Measurements from ENCODE around the gene G6PC1. TPM values are rescaled to one million over a fixed set of nuclear protein-coding genes. Genes with fewer than 3 reads are reported as not detected.

Gene G6PC1
- total RNA-seq, 1 experiment from 2014 or later = not detected

GRCh38 chr17:42857389-42857788, 43.2 kb upstream of the G6PC1 start:
- BruUV-seq (replicated peaks) = no TSS peak
- CTCF ChIA-PET = interaction anchor here (1.2 kb wide), 1 partner anchor 72 kb away, joined by 4 read pairs; no protein-coding TSS in a partner anchor

GRCh38 chr17:42865638-42866094, 34.9 kb upstream of the G6PC1 start:
- ChIA-PET CTCF (interaction anchor here (0.7 to 0.8 kb wide), 2 partner anchors 23 to 42 kb away, joined by 3 read pairs; partner anchors contain the start of gene BECN1), POLR2A (no interaction called here)
- H3K36me3 ChIP-seq (ENCODE audit: control insufficient read depth, insufficient read depth, low read length) = no peaks in the 10 kb centered on the region
- Mint-ChIP-seq H3K9me3 (ENCODE audit: unreplicated experiment) (peaks cover 20% of the 10 kb centered on the region), H3K27ac (ENCODE audit: unreplicated experiment) (no peak overlapping the region), H3K36me3 (ENCODE audit: insufficient read depth, unreplicated experiment) (no peaks in the 10 kb centered on the region), H3K27me3 (ENCODE audit: insufficient read depth, unreplicated experiment) (no peaks in the 10 kb centered on the region), H3K4me3 (ENCODE audit: unreplicated experiment) (no peak overlapping the region), H3K4me1 (ENCODE audit: low read depth, unreplicated experiment) (peaks cover 18% of the 10 kb centered on the region)
- BruUV-seq (replicated peaks) = no TSS peak
- H3K4me1 ChIP-seq = peaks cover 7% of the 10 kb centered on the region
- TF ChIP-seq CTCF (IDR thresholded peaks at IDR 0.05; ENCODE audit: insufficient read depth in 1 of 2, low read depth in 1 of 2, low read length in 1 of 2, severe bottlenecking in 1 of 2, unreplicated experiment in 1 of 2) = no peak
- intact Hi-C loops (cut with micrococcal nuclease; ENCODE audit: unreplicated experiment) = no loop called here
- no peak for DNase-seq
- peaks cover under 1% of the 10 kb centered on the region; the same call in 1 of the 2 replicates for H3K9me3 ChIP-seq
- no peaks in the 10 kb centered on the region for H3K27me3 ChIP-seq (replicated peaks; ENCODE audit: control insufficient read depth, insufficient read depth, low read length)
- H3K4me3 ChIP-seq (ENCODE audit: low read depth, low read length) = no peak overlapping the region

More at GRCh38 chr17:42857389-42857788, 43.2 kb upstream of the G6PC1 start:
- no peaks in the 10 kb centered on the region for H3K4me1 ChIP-seq
- H3K9me3 ChIP-seq = no peaks in the 10 kb centered on the region
- intact Hi-C loops (cut with micrococcal nuclease; ENCODE audit: unreplicated experiment) = no loop called here
- TF ChIP-seq CTCF (IDR thresholded peaks at IDR 0.05; ENCODE audit: insufficient read depth in 1 of 2, low read depth in 1 of 2, low read length in 1 of 2, severe bottlenecking in 1 of 2, unreplicated experiment in 1 of 2) = no peak
- no peaks in the 10 kb centered on the region for H3K27me3 ChIP-seq (replicated peaks; ENCODE audit: control insufficient read depth, insufficient read depth, low read length)
- Mint-ChIP-seq H3K36me3 (ENCODE audit: insufficient read depth, unreplicated experiment) (no peaks in the 10 kb centered on the region), H3K27me3 (ENCODE audit: insufficient read depth, unreplicated experiment) (no peaks in the 10 kb centered on the region), H3K4me3 (ENCODE audit: unreplicated experiment) (no peak overlapping the region), H3K27ac (ENCODE audit: unreplicated experiment) (no peak overlapping the region), H3K9me3 (ENCODE audit: unreplicated experiment) (no peaks in the 10 kb centered on the region), H3K4me1 (ENCODE audit: low read depth, unreplicated experiment) (no peaks in the 10 kb centered on the region)
- no peak for DNase-seq
- POLR2A ChIA-PET = no interaction called here
- no peak overlapping the region for H3K4me3 ChIP-seq (ENCODE audit: low read depth, low read length)
- H3K36me3 ChIP-seq (ENCODE audit: control insufficient read depth, insufficient read depth, low read length) = no peaks in the 10 kb centered on the region; the same call in 1 of the 2 replicates

- Mint-ChIP-seq H3K4me3 (ENCODE audit: unreplicated experiment) (no peak overlapping the region), H3K27me3 (ENCODE audit: insufficient read depth, unreplicated experiment) (no peaks in the 10 kb centered on the region), H3K27ac (ENCODE audit: unreplicated experiment) (no peak overlapping the region), H3K36me3 (ENCODE audit: insufficient read depth, unreplicated experiment) (no peaks in the 10 kb centered on the region), H3K9me3 (ENCODE audit: unreplicated experiment) (peaks cover 23% of the 10 kb centered on the region), H3K4me1 (ENCODE audit: low read depth, unreplicated experiment) (peaks cover 18% of the 10 kb centered on the region)
- peaks cover 7% of the 10 kb centered on the region for H3K4me1 ChIP-seq
- no peak for DNase-seq
- ChIA-PET CTCF (interaction anchor here (0.8 to 1.3 kb wide), 2 partner anchors 23 to 33 kb away, joined by 3 read pairs; partner anchors contain the start of gene PSME3), POLR2A (no interaction called here)
- TF ChIP-seq CTCF (IDR thresholded peaks at IDR 0.05; ENCODE audit: insufficient read depth in 1 of 2, low read depth in 1 of 2, low read length in 1 of 2, severe bottlenecking in 1 of 2, unreplicated experiment in 1 of 2) = no peak
- intact Hi-C loops (cut with micrococcal nuclease; ENCODE audit: unreplicated experiment) = no loop called here
- H3K9me3 ChIP-seq = peaks cover 6% of the 10 kb centered on the region; the same call in 1 of the 2 replicates
- no TSS peak for BruUV-seq (replicated peaks)
- no peak overlapping the region for H3K4me3 ChIP-seq (ENCODE audit: low read depth, low read length)
- H3K27me3 ChIP-seq (replicated peaks; ENCODE audit: control insufficient read depth, insufficient read depth, low read length) = no peaks in the 10 kb centered on the region
- no peaks in the 10 kb centered on the region for H3K36me3 ChIP-seq (ENCODE audit: control insufficient read depth, insufficient read depth, low read length)
Observed at GRCh38 chr17:42866216-42866615, 34.4 kb upstream of the G6PC1 start.
